SK-N-SH (cell line): Measurements from ENCODE around the gene CX3CR1. TPM values are rescaled to one million over a fixed set of nuclear protein-coding genes. Genes with fewer than 3 reads are reported as not detected.
A peak's percentile ranks its signal among the peaks of the same experiment; 100 is the strongest.

Experiments
- CTCF ChIA-PET: fragments of 300-600, 350-600 bp; formaldehyde crosslinking; extraction: SDS; loops from one replicate; lab custom pipeline; 2021; lab: Yijun Ruan, JAX
- POLR2A ChIA-PET: fragments of 350-600 bp; sonication (Branson Sonifier 250); formaldehyde crosslinking; extraction: SDS; loops from one replicate; lab custom pipeline; 2020; ENCODE audit warnings: antibody characterized with exemption, inconsistent platforms; lab: Yijun Ruan, JAX
- DNase-seq: peaks from one replicate; pipeline ENCODE4 v3.0.0; 2012
- H2AFZ ChIP-seq: fragments of 200-600 bp; sonication (generic); 2 replicates; pipeline ENCODE4 v1.8.1; 2016; ENCODE audit warnings: antibody characterized with exemption, mild to moderate bottlenecking, low read depth
- H3F3A ChIP-seq: fragments of 200-600 bp; sonication (generic); replicated peaks from 2 replicates; pipeline ENCODE3; 2016; ENCODE audit warnings: antibody characterized with exemption, mild to moderate bottlenecking; ENCODE audit not compliant: insufficient read depth
- H3K27ac ChIP-seq, 2 experiments: fragments of 200-500 bp in 1 of 2; fragments of 200-600 bp in 1 of 2; sonication (Bioruptor generic) in 1 of 2; sonication (generic), shearing (Covaris generic) in 1 of 2; 2 replicates each; pipeline versions ENCODE4 v1.5.1 to v1.6.1; 2014 to 2016; ENCODE audit warnings: low read depth in 2 of 2, inconsistent platforms in 1 of 2, low read length in 1 of 2, mild to moderate bottlenecking in 1 of 2, mixed read lengths in 1 of 2
- H3K27me3 ChIP-seq: fragments of 200-600 bp; sonication (generic), shearing (Covaris generic); 2 replicates; pipeline ENCODE4 v1.6.1; 2016; ENCODE audit warnings: mixed run types; ENCODE audit not compliant: insufficient read depth
- H3K36me3 ChIP-seq, 2 experiments: fragments of 200-500 bp in 1 of 2; fragments of 200-600 bp in 1 of 2; sonication (Bioruptor generic) in 1 of 2; sonication (generic) in 1 of 2; replicated peaks in 1 of 2; 2 replicates each; pipeline versions ENCODE3 to v1.5.1; 2014 to 2016; ENCODE audit warnings: low read length in 1 of 2, mild to moderate bottlenecking in 1 of 2; ENCODE audit not compliant: insufficient read depth in 2 of 2, control insufficient read depth in 1 of 2
- H3K4me1 ChIP-seq, 2 experiments: fragments of 200-500 bp in 1 of 2; fragments of 200-600 bp in 1 of 2; sonication (Bioruptor generic) in 1 of 2; sonication (generic), shearing (Covaris generic) in 1 of 2; 2 replicates each; pipeline versions ENCODE4 v1.5.1 to v1.6.1; 2014 to 2016; ENCODE audit warnings: low read depth in 1 of 2, low read length in 1 of 2, mixed run types in 1 of 2; ENCODE audit not compliant: insufficient read depth in 2 of 2, control insufficient read depth in 1 of 2
- H3K4me2 ChIP-seq: fragments of 200-600 bp; sonication (generic), shearing (Covaris generic); 2 replicates; pipeline ENCODE4 v1.6.1; 2017; ENCODE audit warnings: mixed run types
- H3K4me3 ChIP-seq, 2 experiments: fragments of 200-500 bp in 1 of 2; fragments of 200-600 bp in 1 of 2; sonication (Bioruptor generic) in 1 of 2; sonication (generic), shearing (Covaris generic) in 1 of 2; 2 replicates each; pipeline versions ENCODE4 v1.5.1 to v1.8.1; 2014 to 2016; ENCODE audit warnings: low read depth in 2 of 2, inconsistent platforms in 1 of 2, low read length in 1 of 2, mild to moderate bottlenecking in 1 of 2, mixed read lengths in 1 of 2, moderate library complexity in 1 of 2
- H3K79me2 ChIP-seq: fragments of 200-600 bp; sonication (generic); 2 replicates; pipeline ENCODE4 v1.8.1; 2017; ENCODE audit warnings: mild to moderate bottlenecking; ENCODE audit not compliant: insufficient read depth
- H3K9ac ChIP-seq: fragments of 200-600 bp; sonication (generic); 2 replicates; pipeline ENCODE4 v1.6.1; 2017; ENCODE audit warnings: mixed run types
- H3K9me2 ChIP-seq: fragments of 200-600 bp; sonication (generic); 2 replicates; pipeline ENCODE4 v1.6.1; 2017; ENCODE audit warnings: mixed run types
- H3K9me3 ChIP-seq: fragments of 200-600 bp; sonication (generic); 2 replicates; pipeline ENCODE4 v1.6.1; 2017; ENCODE audit warnings: mixed run types, mild to moderate bottlenecking, moderate library complexity
- H4K20me1 ChIP-seq: fragments of 200-600 bp; sonication (generic); 2 replicates; pipeline ENCODE4 v1.6.1; 2017; ENCODE audit warnings: mild to moderate bottlenecking, mixed run types; ENCODE audit not compliant: insufficient read depth
- FOXJ3 ChIP-seq: sonication (generic); formaldehyde crosslinking; IDR thresholded peaks from 2 replicates; pipeline ENCODE4 v1.5.1; 2020; ENCODE audit warnings: mild to moderate bottlenecking, missing genetic modification reagents
- JUND ChIP-seq: IDR thresholded peaks from 2 replicates; pipeline ENCODE4 v1.4.0; 2012
- MXI1 ChIP-seq: IDR thresholded peaks from 2 replicates; pipeline ENCODE4 v1.6.1; 2012; ENCODE audit warnings: mild to moderate bottlenecking, low read depth, low read length, improper control_type of control experiment
- RAD21 ChIP-seq: IDR thresholded peaks from 2 replicates; pipeline ENCODE4 v1.6.1; 2012; ENCODE audit warnings: mild to moderate bottlenecking, low read length
- RXRA ChIP-seq: IDR thresholded peaks from 2 replicates; pipeline ENCODE4 v1.4.0; 2012; ENCODE audit warnings: low read depth, mild to moderate bottlenecking, borderline replicate concordance
- SMC3 ChIP-seq: IDR thresholded peaks from 2 replicates; pipeline ENCODE4 v1.6.1; 2012; ENCODE audit warnings: low read depth, low read length, improper control_type of control experiment
- TAF1 ChIP-seq: IDR thresholded peaks from 2 replicates; pipeline ENCODE4 v1.6.1; 2012; ENCODE audit warnings: low read depth, mild to moderate bottlenecking, low read length, moderate library complexity, borderline replicate concordance
- YY1 ChIP-seq: IDR thresholded peaks from 2 replicates; pipeline ENCODE4 v1.4.0; 2012; ENCODE audit warnings: low read depth, mild to moderate bottlenecking
- WGBS: methylation state at CpG from one replicate; pipeline ENCODE4 v1.1.6; 2017; ENCODE audit warnings: low lambda C conversion rate; 5-methylcytosine and 5-hydroxymethylcytosine counted together
- polyA plus RNA-seq, 3 experiments: library from polyadenylated mRNA; depleted of rRNA; stranded (reverse); fragments of >200 nt; gene quantifications; 2 replicates each; pipeline ENCODE4 v1.2.3, GENCODE V29; 2012
- TF ChIP-seq, protein P1 (sequence below): fragments of 200-600 bp; sonication (generic); IDR thresholded peaks from 2 replicates; pipeline ENCODE4 v1.6.1; 2017; ENCODE audit warnings: antibody characterized with exemption, mild to moderate bottlenecking, moderate library complexity
- TF ChIP-seq, protein P2 (sequence below): IDR thresholded peaks from 2 replicates; pipeline ENCODE4; 2012
- TF ChIP-seq, protein P3 (sequence below): IDR thresholded peaks from 2 replicates; pipeline ENCODE4 v1.6.1; 2012; ENCODE audit warnings: mild to moderate bottlenecking, low read depth, low read length, moderate library complexity
- TF ChIP-seq, protein P4 (sequence below): fragments of 150-350 bp; IDR thresholded peaks from 2 replicates; pipeline ENCODE4 v1.6.1; 2016; ENCODE audit warnings: mild to moderate bottlenecking, low read depth, low read length

The CX3CR1 gene
- polyA plus RNA-seq, 1 of the 3 experiments (the other 2 are of a cell fraction) = not detected

DNA sequence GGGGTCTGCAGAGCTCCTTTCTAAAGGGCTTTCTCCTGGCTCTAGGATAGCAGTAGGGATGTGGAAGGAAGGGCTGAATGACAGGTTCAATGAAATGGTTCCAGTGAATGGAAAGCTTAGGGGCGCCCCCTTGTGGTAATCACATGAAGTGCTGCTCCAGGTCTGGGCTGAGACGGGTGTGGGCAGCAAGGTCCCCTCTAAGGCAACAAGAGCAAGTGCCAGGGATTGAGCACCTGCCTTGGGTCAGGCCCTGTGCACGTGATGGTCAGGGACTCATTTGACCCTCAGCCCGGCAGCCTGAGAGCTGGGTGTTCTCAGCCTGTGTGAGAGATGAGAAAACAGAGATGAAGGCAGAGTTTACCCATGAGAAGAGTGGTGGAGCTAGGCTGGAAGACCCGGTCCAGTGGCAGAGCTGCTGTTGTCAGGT is 12.1 kb upstream of the CX3CR1 start:
- H2AFZ ChIP-seq = no peak overlapping the region
- POLR2A ChIA-PET = no interaction called here
- H3K4me2 ChIP-seq = no peak overlapping the region
- no peaks in the 10 kb centered on the region for H3K27me3 ChIP-seq
- DNase-seq = peak; percentile 76
- TF ChIP-seq SMC3 = peak; percentile 55
- no peak for TF ChIP-seq TAF1
- TF ChIP-seq MXI1 = no peak
- TF ChIP-seq FOXJ3 (CRISPR knock-in tag) = no peak
- TF ChIP-seq RAD21 = peak; percentile 75
- no peak for TF ChIP-seq RXRA
- TF ChIP-seq, protein P1, sequence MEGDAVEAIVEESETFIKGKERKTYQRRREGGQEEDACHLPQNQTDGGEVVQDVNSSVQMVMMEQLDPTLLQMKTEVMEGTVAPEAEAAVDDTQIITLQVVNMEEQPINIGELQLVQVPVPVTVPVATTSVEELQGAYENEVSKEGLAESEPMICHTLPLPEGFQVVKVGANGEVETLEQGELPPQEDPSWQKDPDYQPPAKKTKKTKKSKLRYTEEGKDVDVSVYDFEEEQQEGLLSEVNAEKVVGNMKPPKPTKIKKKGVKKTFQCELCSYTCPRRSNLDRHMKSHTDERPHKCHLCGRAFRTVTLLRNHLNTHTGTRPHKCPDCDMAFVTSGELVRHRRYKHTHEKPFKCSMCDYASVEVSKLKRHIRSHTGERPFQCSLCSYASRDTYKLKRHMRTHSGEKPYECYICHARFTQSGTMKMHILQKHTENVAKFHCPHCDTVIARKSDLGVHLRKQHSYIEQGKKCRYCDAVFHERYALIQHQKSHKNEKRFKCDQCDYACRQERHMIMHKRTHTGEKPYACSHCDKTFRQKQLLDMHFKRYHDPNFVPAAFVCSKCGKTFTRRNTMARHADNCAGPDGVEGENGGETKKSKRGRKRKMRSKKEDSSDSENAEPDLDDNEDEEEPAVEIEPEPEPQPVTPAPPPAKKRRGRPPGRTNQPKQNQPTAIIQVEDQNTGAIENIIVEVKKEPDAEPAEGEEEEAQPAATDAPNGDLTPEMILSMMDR = peak; percentile 93
- TF ChIP-seq, protein P2, sequence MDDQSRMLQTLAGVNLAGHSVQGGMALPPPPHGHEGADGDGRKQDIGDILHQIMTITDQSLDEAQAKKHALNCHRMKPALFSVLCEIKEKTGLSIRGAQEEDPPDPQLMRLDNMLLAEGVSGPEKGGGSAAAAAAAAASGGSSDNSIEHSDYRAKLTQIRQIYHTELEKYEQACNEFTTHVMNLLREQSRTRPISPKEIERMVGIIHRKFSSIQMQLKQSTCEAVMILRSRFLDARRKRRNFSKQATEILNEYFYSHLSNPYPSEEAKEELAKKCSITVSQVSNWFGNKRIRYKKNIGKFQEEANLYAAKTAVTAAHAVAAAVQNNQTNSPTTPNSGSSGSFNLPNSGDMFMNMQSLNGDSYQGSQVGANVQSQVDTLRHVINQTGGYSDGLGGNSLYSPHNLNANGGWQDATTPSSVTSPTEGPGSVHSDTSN = peak; percentile 39; the same call in 1 of the 2 replicates
- TF ChIP-seq, protein P3, sequence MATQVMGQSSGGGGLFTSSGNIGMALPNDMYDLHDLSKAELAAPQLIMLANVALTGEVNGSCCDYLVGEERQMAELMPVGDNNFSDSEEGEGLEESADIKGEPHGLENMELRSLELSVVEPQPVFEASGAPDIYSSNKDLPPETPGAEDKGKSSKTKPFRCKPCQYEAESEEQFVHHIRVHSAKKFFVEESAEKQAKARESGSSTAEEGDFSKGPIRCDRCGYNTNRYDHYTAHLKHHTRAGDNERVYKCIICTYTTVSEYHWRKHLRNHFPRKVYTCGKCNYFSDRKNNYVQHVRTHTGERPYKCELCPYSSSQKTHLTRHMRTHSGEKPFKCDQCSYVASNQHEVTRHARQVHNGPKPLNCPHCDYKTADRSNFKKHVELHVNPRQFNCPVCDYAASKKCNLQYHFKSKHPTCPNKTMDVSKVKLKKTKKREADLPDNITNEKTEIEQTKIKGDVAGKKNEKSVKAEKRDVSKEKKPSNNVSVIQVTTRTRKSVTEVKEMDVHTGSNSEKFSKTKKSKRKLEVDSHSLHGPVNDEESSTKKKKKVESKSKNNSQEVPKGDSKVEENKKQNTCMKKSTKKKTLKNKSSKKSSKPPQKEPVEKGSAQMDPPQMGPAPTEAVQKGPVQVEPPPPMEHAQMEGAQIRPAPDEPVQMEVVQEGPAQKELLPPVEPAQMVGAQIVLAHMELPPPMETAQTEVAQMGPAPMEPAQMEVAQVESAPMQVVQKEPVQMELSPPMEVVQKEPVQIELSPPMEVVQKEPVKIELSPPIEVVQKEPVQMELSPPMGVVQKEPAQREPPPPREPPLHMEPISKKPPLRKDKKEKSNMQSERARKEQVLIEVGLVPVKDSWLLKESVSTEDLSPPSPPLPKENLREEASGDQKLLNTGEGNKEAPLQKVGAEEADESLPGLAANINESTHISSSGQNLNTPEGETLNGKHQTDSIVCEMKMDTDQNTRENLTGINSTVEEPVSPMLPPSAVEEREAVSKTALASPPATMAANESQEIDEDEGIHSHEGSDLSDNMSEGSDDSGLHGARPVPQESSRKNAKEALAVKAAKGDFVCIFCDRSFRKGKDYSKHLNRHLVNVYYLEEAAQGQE = no peak
- no peak for TF ChIP-seq JUND
- TF ChIP-seq, protein P4, sequence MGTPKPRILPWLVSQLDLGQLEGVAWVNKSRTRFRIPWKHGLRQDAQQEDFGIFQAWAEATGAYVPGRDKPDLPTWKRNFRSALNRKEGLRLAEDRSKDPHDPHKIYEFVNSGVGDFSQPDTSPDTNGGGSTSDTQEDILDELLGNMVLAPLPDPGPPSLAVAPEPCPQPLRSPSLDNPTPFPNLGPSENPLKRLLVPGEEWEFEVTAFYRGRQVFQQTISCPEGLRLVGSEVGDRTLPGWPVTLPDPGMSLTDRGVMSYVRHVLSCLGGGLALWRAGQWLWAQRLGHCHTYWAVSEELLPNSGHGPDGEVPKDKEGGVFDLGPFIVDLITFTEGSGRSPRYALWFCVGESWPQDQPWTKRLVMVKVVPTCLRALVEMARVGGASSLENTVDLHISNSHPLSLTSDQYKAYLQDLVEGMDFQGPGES = no peak
- no peak for TF ChIP-seq YY1
- TF ChIP-seq, all 33 proteins: peak for 4
- Histone ChIP-seq H3K4me1 (no peaks in the 10 kb centered on the region), H3K9ac (no peak overlapping the region), H3F3A (no peaks in the 10 kb centered on the region), H3K27ac (no peak overlapping the region), H4K20me1 (no peaks in the 10 kb centered on the region), H3K36me3 (no peaks in the 10 kb centered on the region), H3K9me3 (no peaks in the 10 kb centered on the region), H3K79me2 (no peaks in the 10 kb centered on the region), H3K4me3 (peak overlapping the region in 1 of 2 experiments; percentile 33; a peak in 1 of 4 replicates), H3K9me2 (no peaks in the 10 kb centered on the region)
- CTCF ChIA-PET = interaction anchor here (0.6 to 12.9 kb wide), 64 partner anchors 10 to 771 kb away, joined by 3 to 510 read pairs (median 4); partner anchors contain the start of genes CX3CR1, GORASP1, TTC21A and XIRP1
- whole genome bisulfite sequencing = 9% methylated on average over 4 of the region's 5 CpGs
